Thyroid gland (tissue), 4 donors: Measurements from ENCODE around the gene NEDD9. TPM values are rescaled to one million over a fixed set of nuclear protein-coding genes. Genes with fewer than 3 reads are reported as not detected.
A peak's percentile ranks its signal among the peaks of the same experiment; 100 is the strongest.

ENCODE experiments used
- DNase-seq, 2 donors: peaks; one replicate each; pipeline ENCODE4 v3.0.0-alpha.2; 2019
- H3K27ac ChIP-seq, 3 donors: fragments of 200-600 bp; sonication (generic); 1 replicate in 2 of 3; 2 replicates in 1 of 3; pipeline ENCODE4 v1.5.1; 2016 to 2019; ENCODE audit warnings: mild to moderate bottlenecking in 1 of 3, moderate library complexity in 1 of 3
- H3K27me3 ChIP-seq: fragments of 200-600 bp; sonication (generic); one replicate; pipeline ENCODE4 v1.5.1; 2019
- H3K36me3 ChIP-seq, 2 donors: fragments of 200-600 bp; sonication (generic); one replicate each; pipeline ENCODE4 v1.5.1; 2016 to 2019
- H3K4me1 ChIP-seq, 2 donors: fragments of 200-600 bp; sonication (generic); one replicate each; pipeline ENCODE4 v1.5.1; 2017 to 2019
- H3K4me3 ChIP-seq, 3 donors: fragments of 200-600 bp; sonication (generic); replicated peaks in 1 of 3; 1 replicate in 2 of 3; 2 replicates in 1 of 3; pipeline ENCODE4 v1.5.1; 2016; ENCODE audit warnings: mild to moderate bottlenecking in 1 of 3
- H3K9me3 ChIP-seq: fragments of 200-600 bp; sonication (generic); one replicate; pipeline ENCODE4 v1.5.1; 2017
- POLR2A ChIP-seq, 2 donors: fragments of 450-650 bp; IDR thresholded peaks; one replicate each; pipeline ENCODE4 v1.6.1; 2017; ENCODE audit warnings: antibody characterized with exemption in 2 of 2, mild to moderate bottlenecking in 2 of 2, moderate library complexity in 1 of 2
- WGBS, 2 donors: methylation state at CpG; one replicate each; pipeline ENCODE4 v1.1.5; 2017; 5-methylcytosine and 5-hydroxymethylcytosine counted together
- intact Hi-C: fragments of 100-400 bp; cut with DNase I; formaldehyde crosslinking; loops from one replicate; pipeline ENCODE4 v1.15.1; 2023
- total RNA-seq, 4 donors: library from RNA; depleted of rRNA; stranded (reverse); fragments of >200 nt; gene quantifications; one replicate each; pipeline ENCODE4 v1.2.3, GENCODE V29; 2016
- TF ChIP-seq, protein P1 (sequence below), 6 experiments: fragments of 200-600 bp in 3 of 6; fragments of 450-650 bp in 3 of 6; sonication (generic) in 3 of 6; IDR thresholded peaks; one replicate each; pipeline ENCODE4 v1.5.1; 2016 to 2019; ENCODE audit warnings: antibody characterized with exemption in 6 of 6, mild to moderate bottlenecking in 2 of 6, inconsistent platforms in 1 of 6, moderate library complexity in 1 of 6

The NEDD9 gene
- total RNA-seq, 4 donors from 2014 or later, result 42.1 to 78.3 (median 61.7) TPM

DNA sequence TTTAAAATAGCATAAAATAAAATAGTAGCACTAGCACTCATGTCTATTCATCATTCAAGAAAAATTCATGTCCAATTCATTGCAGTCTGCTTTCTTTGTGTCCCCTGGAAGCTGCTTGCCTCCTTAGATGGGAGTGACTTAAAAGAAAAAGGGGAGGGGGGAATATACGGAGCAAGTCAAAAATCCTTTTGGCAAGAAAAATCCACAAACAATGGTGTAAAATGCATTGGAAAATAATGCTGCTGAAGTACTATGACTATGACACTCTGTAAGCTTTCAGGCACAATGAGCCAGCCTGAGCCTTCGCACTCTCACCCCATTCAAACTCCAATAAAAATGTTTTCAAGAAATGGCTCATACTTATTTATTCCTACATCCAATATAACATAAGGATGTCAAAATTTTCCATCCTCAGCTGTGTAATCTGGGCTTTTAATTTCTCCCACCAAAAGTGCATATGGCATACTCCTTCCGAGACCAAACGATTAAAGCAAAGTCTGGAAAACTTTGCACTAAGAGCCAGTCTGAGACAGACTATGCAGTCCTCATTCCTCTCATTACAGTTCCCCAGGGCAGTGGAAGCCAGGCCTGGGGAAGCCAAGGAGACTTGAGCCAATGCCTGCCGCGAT is 790 bp downstream of the NEDD9 start:
- H3K9me3 ChIP-seq, result no peaks in the 10 kb centered on the region
- WGBS, 2 donors, result 5 to 8% methylated on average over 6 of the region's 6 CpGs
- H3K36me3 ChIP-seq, result no peaks in the 10 kb centered on the region
- H3K27ac ChIP-seq, result peak overlapping the region; percentile 78 to 96 (median 94)
- intact Hi-C loops, result no loop called here
- peaks cover 27 to 38% of the 10 kb centered on the region in 2 donors for H3K4me1 ChIP-seq
- no peaks in the 10 kb centered on the region for H3K27me3 ChIP-seq
- H3K4me3 ChIP-seq, result peak overlapping the region; percentile 3 to 54 (median 45)
- peak; percentile 76 for DNase-seq
- no peak for TF ChIP-seq POLR2A (IDR thresholded peaks at IDR 0.05)
- TF ChIP-seq, protein P1, sequence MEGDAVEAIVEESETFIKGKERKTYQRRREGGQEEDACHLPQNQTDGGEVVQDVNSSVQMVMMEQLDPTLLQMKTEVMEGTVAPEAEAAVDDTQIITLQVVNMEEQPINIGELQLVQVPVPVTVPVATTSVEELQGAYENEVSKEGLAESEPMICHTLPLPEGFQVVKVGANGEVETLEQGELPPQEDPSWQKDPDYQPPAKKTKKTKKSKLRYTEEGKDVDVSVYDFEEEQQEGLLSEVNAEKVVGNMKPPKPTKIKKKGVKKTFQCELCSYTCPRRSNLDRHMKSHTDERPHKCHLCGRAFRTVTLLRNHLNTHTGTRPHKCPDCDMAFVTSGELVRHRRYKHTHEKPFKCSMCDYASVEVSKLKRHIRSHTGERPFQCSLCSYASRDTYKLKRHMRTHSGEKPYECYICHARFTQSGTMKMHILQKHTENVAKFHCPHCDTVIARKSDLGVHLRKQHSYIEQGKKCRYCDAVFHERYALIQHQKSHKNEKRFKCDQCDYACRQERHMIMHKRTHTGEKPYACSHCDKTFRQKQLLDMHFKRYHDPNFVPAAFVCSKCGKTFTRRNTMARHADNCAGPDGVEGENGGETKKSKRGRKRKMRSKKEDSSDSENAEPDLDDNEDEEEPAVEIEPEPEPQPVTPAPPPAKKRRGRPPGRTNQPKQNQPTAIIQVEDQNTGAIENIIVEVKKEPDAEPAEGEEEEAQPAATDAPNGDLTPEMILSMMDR (IDR thresholded peaks at IDR 0.05), result no peak

DNA sequence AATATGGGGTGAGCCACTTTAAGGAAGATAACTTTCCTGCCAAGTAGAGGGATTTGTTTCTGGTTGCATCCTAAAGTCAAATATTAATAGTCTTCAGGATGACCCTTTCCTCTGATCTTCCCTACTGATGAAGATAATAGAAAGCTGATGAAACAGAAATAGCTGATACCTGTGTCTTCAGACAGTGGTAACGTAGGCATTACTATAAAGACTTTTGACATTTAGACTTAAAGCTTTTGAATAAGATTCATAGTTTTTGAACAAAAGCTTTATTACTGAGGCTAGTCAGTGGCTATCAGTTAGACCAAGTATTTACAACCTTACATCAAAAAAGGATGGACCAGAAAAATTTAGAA is 1.4 kb downstream of the NEDD9 start:
- WGBS, 2 donors, result 50 to 73% methylated on average over 1 of the region's 1 CpG
- Histone ChIP-seq H3K27me3 (no peaks in the 10 kb centered on the region), H3K36me3 (no peaks in the 10 kb centered on the region), H3K9me3 (no peaks in the 10 kb centered on the region), H3K4me1 (peaks cover 26 to 37% of the 10 kb centered on the region in 2 donors), H3K4me3 (peak overlapping the region in 2 of 3 donors; percentile 45 to 54), H3K27ac (peak overlapping the region; percentile 78 to 96 (median 94))
- DNase-seq, result no peak
- no peak for TF ChIP-seq POLR2A (IDR thresholded peaks at IDR 0.05)
- TF ChIP-seq, protein P1 (IDR thresholded peaks at IDR 0.05), result no peak
- intact Hi-C loops, result no loop called here

DNA sequence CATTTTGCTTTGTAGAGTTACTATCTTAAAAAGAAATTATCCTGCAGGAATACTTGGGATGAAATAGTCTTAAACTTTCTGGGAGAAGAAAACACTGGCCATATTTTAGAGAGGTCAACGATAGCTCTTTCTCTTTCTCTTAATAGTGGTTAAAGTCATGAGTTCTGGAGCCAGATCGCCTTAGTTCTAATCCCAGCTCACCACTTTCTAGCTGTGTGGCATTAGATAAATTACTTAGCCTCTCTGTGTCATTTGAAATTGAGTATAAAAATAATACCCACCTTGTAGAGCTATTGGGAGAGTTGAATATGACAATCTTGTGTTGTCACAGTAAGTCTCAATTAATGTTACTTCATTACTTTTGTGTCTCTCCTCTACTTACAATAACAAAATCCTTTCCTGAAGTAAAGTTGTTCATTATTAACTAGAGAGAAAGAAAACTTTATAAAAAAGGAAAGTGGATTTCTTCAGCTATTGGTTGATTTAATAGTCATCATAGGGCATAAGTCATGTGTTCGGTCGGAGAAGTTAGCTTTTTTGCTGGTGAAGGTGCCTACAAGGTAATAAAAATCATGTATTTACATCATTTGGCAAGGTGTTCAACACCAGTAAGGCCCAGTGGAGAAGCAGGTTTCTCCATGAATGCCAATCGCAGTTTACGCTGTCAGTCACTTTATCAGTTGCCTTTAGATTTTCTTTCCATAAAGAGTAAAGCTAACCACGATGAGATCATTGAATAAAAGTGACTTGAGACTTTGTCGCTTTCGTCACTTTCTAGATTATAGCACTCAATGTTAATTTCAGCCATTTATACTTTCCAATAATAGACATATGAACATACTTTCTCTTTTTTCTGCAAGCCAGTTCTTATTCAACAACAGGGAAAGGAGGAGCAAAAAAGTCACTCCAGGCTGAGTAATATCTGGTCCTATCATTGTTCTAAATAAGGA is 2.0 kb downstream of the NEDD9 start:
- 35 to 46% methylated on average over 9 of the region's 9 CpGs for WGBS, 2 donors
- H3K36me3 ChIP-seq, result no peaks in the 10 kb centered on the region
- peak overlapping the region; percentile 78 to 96 (median 94) for H3K27ac ChIP-seq
- intact Hi-C loops, result no loop called here
- peaks cover 27 to 35% of the 10 kb centered on the region in 2 donors for H3K4me1 ChIP-seq
- no peak for DNase-seq
- peak in 1 of 2 donors; percentile 25 for TF ChIP-seq POLR2A (IDR thresholded peaks at IDR 0.05)
- TF ChIP-seq, protein P1 (IDR thresholded peaks at IDR 0.05), result no peak
- no peaks in the 10 kb centered on the region for H3K27me3 ChIP-seq
- H3K4me3 ChIP-seq, result peak overlapping the region in 2 of 3 donors; percentile 45 to 54
- no peaks in the 10 kb centered on the region for H3K9me3 ChIP-seq

DNA sequence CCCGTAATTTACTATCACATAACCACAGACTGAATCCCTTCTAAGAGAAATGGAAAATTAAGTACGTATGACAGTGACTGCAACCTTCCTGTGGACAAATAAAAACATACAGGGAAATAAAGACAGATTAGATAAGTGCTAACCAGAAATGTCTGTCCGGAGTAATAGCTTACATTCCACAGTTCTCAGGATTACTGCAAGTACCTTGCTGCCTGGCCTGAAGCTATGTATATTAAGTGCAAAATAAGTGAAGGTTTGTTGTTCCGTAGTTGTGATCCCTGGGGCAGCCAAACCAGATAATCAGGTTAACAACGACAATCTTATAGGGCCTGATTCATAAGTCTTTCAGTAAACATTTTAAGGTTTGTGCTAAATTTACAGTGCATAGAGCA is 2.8 kb downstream of the NEDD9 start:
- peaks cover 30 to 40% of the 10 kb centered on the region in 2 donors for H3K4me1 ChIP-seq
- H3K27ac ChIP-seq, result peak overlapping the region; percentile 78 to 96 (median 94)
- H3K36me3 ChIP-seq, result no peaks in the 10 kb centered on the region
- H3K4me3 ChIP-seq, result peak overlapping the region in 2 of 3 donors; percentile 45 to 54
- DNase-seq, result no peak
- no peaks in the 10 kb centered on the region for H3K27me3 ChIP-seq
- no peaks in the 10 kb centered on the region for H3K9me3 ChIP-seq
- intact Hi-C loops, result no loop called here
- WGBS, 2 donors, result 24 to 38% methylated on average over 5 of the region's 5 CpGs
- no peak for TF ChIP-seq POLR2A (IDR thresholded peaks at IDR 0.05)
- TF ChIP-seq, protein P1 (IDR thresholded peaks at IDR 0.05), result no peak
